Measurements from ENCODE around the gene ZBTB20.

The ZBTB20 gene

GRCh38 chr3:114758831-114759699 lies 388.0 kb downstream of the ZBTB20 start:
- Mint-ChIP-seq H3K27ac (no peak overlapping the region), H3K4me3 (no peak overlapping the region), H3K9me3 (no peaks in the 10 kb centered on the region), H3K36me3 (no peaks in the 10 kb centered on the region), H3K27me3 (no peaks in the 10 kb centered on the region), H3K4me1 (peaks cover 11% of the 10 kb centered on the region)
- no peak for ATAC-seq

GRCh38 chr3:114756506-114757279 lies 390.4 kb downstream of the ZBTB20 start:
- H3K4me3 Mint-ChIP-seq, result peak overlapping the region; percentile 26
- peak overlapping the region; percentile 42 for H3K27ac Mint-ChIP-seq
- peaks cover 11% of the 10 kb centered on the region for H3K4me1 Mint-ChIP-seq
- no peaks in the 10 kb centered on the region for H3K9me3 Mint-ChIP-seq
- no peaks in the 10 kb centered on the region for H3K27me3 Mint-ChIP-seq
- peak; percentile 60 for ATAC-seq
- no peaks in the 10 kb centered on the region for H3K36me3 Mint-ChIP-seq

GRCh38 chr3:114746502-114746901 lies 400.6 kb downstream of the ZBTB20 start:
- no peak for ATAC-seq
- Mint-ChIP-seq H3K4me3 (peak overlapping the region; percentile 59), H3K27ac (peak overlapping the region; percentile 74), H3K9me3 (no peaks in the 10 kb centered on the region), H3K27me3 (no peaks in the 10 kb centered on the region), H3K36me3 (peaks cover 12% of the 10 kb centered on the region), H3K4me1 (peaks cover 46% of the 10 kb centered on the region)

GRCh38 chr3:114745322-114746240 lies 401.5 kb downstream of the ZBTB20 start:
- Mint-ChIP-seq H3K4me1 (peaks cover 46% of the 10 kb centered on the region), H3K9me3 (no peaks in the 10 kb centered on the region), H3K27ac (peak overlapping the region; percentile 74), H3K36me3 (peaks cover 12% of the 10 kb centered on the region), H3K27me3 (no peaks in the 10 kb centered on the region), H3K4me3 (no peak overlapping the region)
- ATAC-seq, result no peak

- no peaks in the 10 kb centered on the region for H3K9me3 Mint-ChIP-seq
- H3K4me3 Mint-ChIP-seq, result no peak overlapping the region
- peaks cover 34% of the 10 kb centered on the region for H3K4me1 Mint-ChIP-seq
- no peak overlapping the region for H3K27ac Mint-ChIP-seq
- peaks cover 6% of the 10 kb centered on the region for H3K36me3 Mint-ChIP-seq
- no peaks in the 10 kb centered on the region for H3K27me3 Mint-ChIP-seq
- ATAC-seq, result no peak
These were observed 403.2 kb downstream of the ZBTB20 start for GRCh38 chr3:114743746-114744485.

- no peak overlapping the region for H3K4me3 Mint-ChIP-seq
- no peaks in the 10 kb centered on the region for H3K27me3 Mint-ChIP-seq
- no peak for ATAC-seq
- H3K4me1 Mint-ChIP-seq, result peaks cover 20% of the 10 kb centered on the region
- no peaks in the 10 kb centered on the region for H3K9me3 Mint-ChIP-seq
- H3K36me3 Mint-ChIP-seq, result peaks cover 6% of the 10 kb centered on the region
- no peak overlapping the region for H3K27ac Mint-ChIP-seq
These were observed 406.0 kb downstream of the ZBTB20 start for GRCh38 chr3:114741066-114741465.

GRCh38 chr3:114739627-114740026 lies 407.5 kb downstream of the ZBTB20 start:
- no peak for ATAC-seq
- Mint-ChIP-seq H3K9me3 (no peaks in the 10 kb centered on the region), H3K36me3 (peaks cover 6% of the 10 kb centered on the region), H3K4me1 (peaks cover 7% of the 10 kb centered on the region), H3K27ac (no peak overlapping the region), H3K4me3 (no peak overlapping the region), H3K27me3 (no peaks in the 10 kb centered on the region)

GRCh38 chr3:114732353-114732752 lies 414.7 kb downstream of the ZBTB20 start:
- H3K36me3 Mint-ChIP-seq, result peaks cover 6% of the 10 kb centered on the region
- H3K27ac Mint-ChIP-seq, result no peak overlapping the region

GRCh38 chr3:114730397-114730796 lies 416.7 kb downstream of the ZBTB20 start:
- no peak overlapping the region for H3K27ac Mint-ChIP-seq
- ATAC-seq, result no peak
- no peaks in the 10 kb centered on the region for H3K9me3 Mint-ChIP-seq
- H3K4me3 Mint-ChIP-seq, result no peak overlapping the region
- H3K36me3 Mint-ChIP-seq, result no peaks in the 10 kb centered on the region
- no peaks in the 10 kb centered on the region for H3K27me3 Mint-ChIP-seq
- peaks cover 38% of the 10 kb centered on the region for H3K4me1 Mint-ChIP-seq

More at GRCh38 chr3:114732353-114732752, 414.7 kb downstream of the ZBTB20 start:
- Mint-ChIP-seq H3K27me3 (no peaks in the 10 kb centered on the region), H3K9me3 (no peaks in the 10 kb centered on the region), H3K4me1 (peaks cover 29% of the 10 kb centered on the region), H3K4me3 (no peak overlapping the region)
- no peak for ATAC-seq

- Mint-ChIP-seq H3K27me3 (no peaks in the 10 kb centered on the region), H3K9me3 (no peaks in the 10 kb centered on the region), H3K4me3 (no peak overlapping the region), H3K36me3 (no peaks in the 10 kb centered on the region), H3K4me1 (peaks cover 34% of the 10 kb centered on the region), H3K27ac (no peak overlapping the region)
- ATAC-seq, result peak; percentile 61
These were observed 419.7 kb downstream of the ZBTB20 start for GRCh38 chr3:114727373-114727772.

GRCh38 chr3:114725966-114726365 lies 421.1 kb downstream of the ZBTB20 start:
- Mint-ChIP-seq H3K36me3 (peaks cover 4% of the 10 kb centered on the region), H3K27me3 (no peaks in the 10 kb centered on the region), H3K27ac (no peak overlapping the region), H3K4me1 (peaks cover 35% of the 10 kb centered on the region), H3K4me3 (no peak overlapping the region), H3K9me3 (no peaks in the 10 kb centered on the region)
- no peak for ATAC-seq

GRCh38 chr3:114722530-114722929 lies 424.6 kb downstream of the ZBTB20 start:
- no peak overlapping the region for H3K27ac Mint-ChIP-seq
- H3K4me1 Mint-ChIP-seq, result peaks cover 24% of the 10 kb centered on the region
- H3K36me3 Mint-ChIP-seq, result peaks cover 11% of the 10 kb centered on the region
- ATAC-seq, result no peak
- H3K9me3 Mint-ChIP-seq, result no peaks in the 10 kb centered on the region
- H3K4me3 Mint-ChIP-seq, result no peak overlapping the region
- H3K27me3 Mint-ChIP-seq, result no peaks in the 10 kb centered on the region

GRCh38 chr3:114721864-114722263 lies 425.2 kb downstream of the ZBTB20 start:
- Mint-ChIP-seq H3K9me3 (no peaks in the 10 kb centered on the region), H3K4me3 (no peak overlapping the region), H3K4me1 (peaks cover 19% of the 10 kb centered on the region), H3K36me3 (peaks cover 14% of the 10 kb centered on the region), H3K27ac (no peak overlapping the region), H3K27me3 (no peaks in the 10 kb centered on the region)
- no peak for ATAC-seq

- peaks cover 18% of the 10 kb centered on the region for H3K4me1 Mint-ChIP-seq
- H3K36me3 Mint-ChIP-seq, result peaks cover 18% of the 10 kb centered on the region
- no peaks in the 10 kb centered on the region for H3K27me3 Mint-ChIP-seq
- H3K4me3 Mint-ChIP-seq, result no peak overlapping the region
- ATAC-seq, result no peak
- no peak overlapping the region for H3K27ac Mint-ChIP-seq
- H3K9me3 Mint-ChIP-seq, result no peaks in the 10 kb centered on the region
These were observed 425.9 kb downstream of the ZBTB20 start for GRCh38 chr3:114721209-114721608.
